ENCODE results near the gene LIPC.

LIPC gene

DNA sequence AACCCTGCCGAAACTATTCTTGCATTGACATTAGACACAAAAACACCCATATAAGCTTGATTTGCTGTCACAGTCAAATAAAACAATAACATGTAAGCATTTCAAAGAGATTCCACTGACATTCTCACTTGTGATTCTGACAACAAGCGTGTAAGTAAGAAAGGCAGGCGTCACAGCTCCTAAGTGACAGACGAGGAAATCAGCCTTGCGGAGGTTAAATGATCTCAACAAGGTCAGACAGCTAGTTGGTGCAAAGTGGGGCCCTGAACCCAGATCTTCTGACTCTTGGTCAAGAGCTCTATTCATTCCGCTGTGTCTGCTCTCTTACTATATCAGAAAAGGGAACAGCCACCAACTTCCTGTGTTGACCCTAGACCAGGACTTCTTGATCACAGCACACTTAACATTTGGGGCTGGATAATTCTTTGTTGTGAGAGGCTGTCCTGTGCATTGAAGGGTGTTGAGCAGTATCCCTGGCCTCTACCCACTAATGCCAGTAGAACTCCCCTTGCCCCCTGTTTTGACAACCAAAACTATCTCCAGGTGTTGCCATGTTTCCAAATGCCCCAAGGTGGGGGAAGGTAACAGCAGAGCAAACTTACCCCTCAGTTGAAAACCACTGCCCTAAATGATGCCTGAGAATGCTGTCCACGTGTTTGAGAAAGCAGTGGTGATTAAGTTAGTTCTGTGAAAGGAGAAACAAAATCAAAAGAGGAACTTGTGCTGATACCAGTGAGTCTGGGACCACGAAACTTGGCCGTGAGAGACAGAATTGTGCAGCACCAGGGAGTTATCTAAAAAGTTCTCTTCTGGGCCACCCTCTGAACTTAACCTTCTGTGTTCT is 86.1 kb downstream of the LIPC start:
- no peak for DNase-seq (ENCODE audit: low spot score)

- no peak for DNase-seq (ENCODE audit: low spot score)
Measured at GRCh38 chr15:58518626-58519025, 86.8 kb downstream of the LIPC start.

GRCh38 chr15:58519516-58519915 is 87.7 kb downstream of the LIPC start:
- no peak for DNase-seq (ENCODE audit: low spot score)

- DNase-seq (ENCODE audit: low spot score): no peak
Measured at GRCh38 chr15:58520464-58520863, 88.7 kb downstream of the LIPC start.

GRCh38 chr15:58520936-58521292 is 89.1 kb downstream of the LIPC start:
- DNase-seq (ENCODE audit: low spot score): no peak

DNA sequence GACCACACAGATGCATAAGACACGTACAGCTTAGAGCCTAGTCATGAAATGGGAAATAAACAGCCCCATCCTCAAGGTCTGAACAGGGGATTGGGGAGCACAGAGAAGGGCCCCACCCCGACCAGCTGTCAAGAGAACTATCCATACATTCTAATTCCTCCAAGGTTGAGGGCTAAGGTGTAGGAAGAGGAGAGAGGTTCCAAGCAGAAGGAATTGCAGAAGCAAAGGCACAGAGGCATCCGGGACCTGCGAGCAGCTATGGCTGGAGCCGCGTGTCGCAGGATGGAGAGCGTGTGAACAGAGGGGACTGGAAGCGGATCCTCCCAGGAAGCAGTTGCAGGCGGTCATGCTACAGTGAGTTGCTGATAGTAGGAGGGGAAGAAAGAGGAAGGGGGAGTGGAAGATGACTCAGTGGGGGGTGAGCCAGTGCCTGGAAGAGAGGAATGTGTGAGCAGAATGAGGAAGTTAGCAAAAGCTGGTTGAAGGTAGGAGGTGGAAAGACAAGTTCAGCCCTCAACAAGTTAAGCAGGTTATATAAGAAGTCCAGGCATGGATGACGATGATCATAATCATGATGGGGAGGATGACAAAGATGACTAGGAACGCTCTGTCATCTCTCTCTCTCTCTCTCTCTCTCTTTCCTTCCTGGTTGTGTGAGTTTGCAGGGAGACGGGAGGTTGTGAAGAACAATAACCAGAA is 89.7 kb downstream of the LIPC start:
- no peak for DNase-seq (ENCODE audit: low spot score)

- no peak for DNase-seq (ENCODE audit: low spot score)
Measured at GRCh38 chr15:58522391-58522790, 90.6 kb downstream of the LIPC start.

GRCh38 chr15:58522865-58523264 is 91.1 kb downstream of the LIPC start:
- DNase-seq (ENCODE audit: low spot score): no peak

DNA sequence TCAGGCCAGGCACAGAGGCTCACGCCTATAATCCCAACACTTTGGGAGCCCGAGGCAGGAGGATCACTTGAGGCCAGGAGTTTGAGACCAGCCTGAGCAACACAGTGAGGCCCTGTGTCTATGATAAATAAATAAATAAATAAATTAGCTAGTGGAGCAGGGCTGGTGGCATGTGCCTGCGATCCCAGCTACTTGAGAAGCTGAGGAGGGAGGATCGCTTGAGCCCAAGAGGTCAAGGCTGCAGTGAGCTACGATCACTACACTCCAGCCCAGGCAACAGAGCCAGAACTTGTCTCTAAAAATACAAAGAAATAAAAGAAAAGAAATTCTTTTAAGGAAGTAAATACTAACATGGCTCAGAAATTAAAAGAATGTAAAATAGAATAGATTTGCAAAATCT is 91.8 kb downstream of the LIPC start:
- no peak for DNase-seq (ENCODE audit: low spot score)

DNA sequence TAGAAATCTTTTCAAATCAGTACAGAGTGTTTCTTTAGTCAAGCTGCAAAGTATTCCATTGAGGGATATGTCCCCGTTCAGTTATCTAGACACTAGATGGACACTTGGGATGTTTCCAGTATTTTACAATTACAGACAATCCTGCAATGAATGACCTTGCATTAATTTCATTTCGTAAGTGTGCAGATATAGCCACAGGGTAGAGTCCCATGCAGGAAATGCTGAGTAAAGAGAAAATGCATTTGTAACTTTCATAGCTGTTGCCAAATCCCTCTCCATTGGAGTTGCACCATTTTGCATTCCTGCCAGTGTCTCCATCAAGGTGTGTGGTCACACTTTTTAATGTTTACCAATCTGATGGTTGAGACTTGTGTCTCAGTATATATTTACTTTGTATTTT is 92.5 kb downstream of the LIPC start:
- no peak for DNase-seq (ENCODE audit: low spot score)

DNA sequence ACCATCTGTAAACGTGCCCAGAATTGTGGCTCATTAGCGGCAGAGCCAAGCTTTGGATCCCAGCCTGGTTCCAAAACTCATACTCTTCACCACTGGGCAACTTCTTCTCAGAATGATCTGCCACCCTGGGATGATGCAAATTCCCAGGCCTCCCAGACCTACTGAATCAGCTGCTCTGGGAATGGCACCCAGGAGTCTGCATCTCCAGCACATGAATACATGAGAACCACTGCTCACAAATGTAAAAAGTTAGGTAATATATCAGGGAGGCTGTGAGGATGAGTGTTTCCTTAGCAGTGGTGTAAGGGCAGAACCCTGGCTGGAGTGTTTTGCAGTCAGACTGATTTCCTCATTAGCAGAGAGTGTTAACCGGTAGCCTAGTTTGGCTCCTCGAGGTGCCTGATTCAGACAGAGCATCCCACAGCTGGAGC is 94.2 kb downstream of the LIPC start:
- DNase-seq (ENCODE audit: low spot score): no peak

DNA sequence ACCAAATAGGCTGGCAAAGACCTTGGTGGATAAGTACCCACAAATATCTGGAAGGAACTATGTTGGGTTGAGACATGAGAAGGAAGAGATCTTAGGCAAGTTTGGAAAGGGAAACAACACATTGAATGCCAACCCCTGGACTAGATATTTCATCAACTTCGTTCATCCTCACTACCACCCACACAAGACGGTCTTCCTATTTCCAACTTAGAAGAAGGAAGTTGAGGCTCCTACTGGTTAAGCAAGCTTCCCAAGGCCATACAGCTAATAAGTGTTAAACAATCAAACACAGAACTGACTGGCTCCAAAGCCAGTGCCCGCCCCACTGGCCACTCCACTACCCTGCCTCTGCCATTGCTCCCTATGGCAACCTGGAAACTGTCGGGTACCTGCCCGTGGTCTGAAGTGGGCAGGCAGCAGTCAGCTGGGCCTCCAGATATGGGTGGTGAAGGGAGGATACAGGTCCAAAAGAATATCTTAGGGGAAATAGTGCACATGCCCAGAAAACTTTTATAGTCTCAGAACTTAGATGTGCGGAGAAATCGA is 94.9 kb downstream of the LIPC start:
- no peak for DNase-seq (ENCODE audit: low spot score)

- no peak for DNase-seq (ENCODE audit: low spot score)
Measured at GRCh38 chr15:58527573-58528187, 95.9 kb downstream of the LIPC start.

- DNase-seq (ENCODE audit: low spot score): no peak
Measured at GRCh38 chr15:58528188-58528870, 96.5 kb downstream of the LIPC start.

GRCh38 chr15:58529041-58529440 is 97.2 kb downstream of the LIPC start:
- DNase-seq (ENCODE audit: low spot score): no peak

- DNase-seq (ENCODE audit: low spot score): no peak
Measured at GRCh38 chr15:58530056-58530590, 98.3 kb downstream of the LIPC start.

- no peak for DNase-seq (ENCODE audit: low spot score)
Measured at GRCh38 chr15:58532126-58532525, 100.3 kb downstream of the LIPC start.

DNA sequence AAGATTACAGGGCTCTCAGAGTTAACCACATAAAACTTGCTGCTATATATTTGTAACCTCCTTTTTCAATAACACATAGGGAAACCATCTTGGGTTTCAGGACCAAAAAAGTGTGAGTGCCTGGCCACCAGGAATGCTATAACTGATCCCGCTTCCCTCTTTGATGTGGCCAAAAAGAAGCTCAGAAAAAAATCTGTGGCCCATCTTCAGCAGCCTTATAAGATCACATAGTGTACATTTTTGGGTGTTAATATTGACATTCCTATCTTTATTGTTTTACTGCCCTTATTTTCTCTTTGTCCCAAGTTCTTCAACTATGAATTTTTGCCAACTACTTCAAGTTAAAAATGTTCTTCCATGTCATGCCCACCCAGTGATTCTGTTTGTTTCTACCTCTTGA is 102.8 kb downstream of the LIPC start:
- no peak for DNase-seq (ENCODE audit: low spot score)

DNA sequence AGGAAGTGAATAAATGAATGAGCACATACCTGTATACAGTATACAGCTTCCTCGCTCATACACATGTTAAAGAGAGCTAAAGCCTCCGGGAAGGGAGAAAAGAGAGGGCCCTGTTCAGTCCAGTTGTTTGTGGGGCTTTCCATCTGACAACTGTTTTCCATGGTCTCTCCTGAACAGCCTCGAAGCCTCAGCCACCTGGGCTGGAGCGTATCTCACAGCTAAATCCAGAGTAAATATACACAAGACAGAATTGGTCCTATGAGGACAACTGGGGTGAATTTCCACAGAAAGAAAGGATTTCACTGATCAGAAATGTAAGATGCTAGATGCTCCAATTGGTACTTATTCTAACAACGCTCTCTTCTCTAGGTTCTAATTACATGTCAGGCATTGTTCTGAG is 103.5 kb downstream of the LIPC start:
- no peak for DNase-seq (ENCODE audit: low spot score)

GRCh38 chr15:58535894-58536293 is 104.1 kb downstream of the LIPC start:
- DNase-seq (ENCODE audit: low spot score): no peak

GRCh38 chr15:58536414-58536813 is 104.6 kb downstream of the LIPC start:
- DNase-seq (ENCODE audit: low spot score): no peak

DNA sequence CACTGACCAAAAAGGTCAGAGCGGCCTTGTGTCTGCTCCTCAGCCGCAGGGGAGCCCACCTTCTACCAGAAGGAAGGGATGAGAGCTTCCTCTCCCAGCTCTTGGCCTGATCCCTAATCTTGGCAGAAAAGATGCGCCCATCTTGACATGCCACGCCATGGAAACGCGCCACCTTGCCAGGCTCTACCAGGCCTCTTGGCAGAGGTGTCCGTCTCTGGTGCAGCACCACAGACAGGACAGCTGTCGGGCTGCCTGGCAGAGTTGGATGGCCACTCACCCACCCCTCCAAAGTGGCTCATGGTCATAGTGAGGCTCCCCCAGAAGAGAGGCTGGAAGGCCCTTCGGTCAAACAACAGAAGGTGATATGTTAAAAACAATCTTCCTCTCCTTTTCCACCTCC is 105.2 kb downstream of the LIPC start:
- DNase-seq (ENCODE audit: low spot score): no peak

Measured in left forelimb (tissue), 1 donor.